Effector CD4-positive, alpha-beta T cell (primary cell): ENCODE measurements around the gene STK38L.

Experiments used
- DNase-seq: peaks from one replicate; pipeline ENCODE4 v3.0.0-alpha.2; 2020

STK38L gene

DNA sequence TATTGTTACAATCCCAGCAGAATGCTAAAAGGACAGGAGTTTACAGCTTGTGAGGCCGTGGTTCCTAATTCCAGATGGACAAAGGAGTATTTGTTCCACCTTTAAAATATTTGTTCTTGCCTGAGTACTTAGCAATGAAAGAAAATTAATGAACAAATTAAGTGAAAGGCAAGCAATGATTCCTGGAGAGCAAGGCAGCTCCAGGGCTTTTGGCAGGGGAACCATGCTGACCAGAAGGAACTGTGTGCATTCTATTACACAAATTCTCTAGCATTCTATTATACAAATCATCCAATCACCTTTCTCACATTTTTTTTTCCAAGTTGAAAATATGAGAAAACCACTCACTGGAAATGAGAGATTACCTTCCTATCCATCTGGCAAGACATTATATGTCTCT is 86.8 kb downstream of the STK38L start:
- no peak for DNase-seq

DNA sequence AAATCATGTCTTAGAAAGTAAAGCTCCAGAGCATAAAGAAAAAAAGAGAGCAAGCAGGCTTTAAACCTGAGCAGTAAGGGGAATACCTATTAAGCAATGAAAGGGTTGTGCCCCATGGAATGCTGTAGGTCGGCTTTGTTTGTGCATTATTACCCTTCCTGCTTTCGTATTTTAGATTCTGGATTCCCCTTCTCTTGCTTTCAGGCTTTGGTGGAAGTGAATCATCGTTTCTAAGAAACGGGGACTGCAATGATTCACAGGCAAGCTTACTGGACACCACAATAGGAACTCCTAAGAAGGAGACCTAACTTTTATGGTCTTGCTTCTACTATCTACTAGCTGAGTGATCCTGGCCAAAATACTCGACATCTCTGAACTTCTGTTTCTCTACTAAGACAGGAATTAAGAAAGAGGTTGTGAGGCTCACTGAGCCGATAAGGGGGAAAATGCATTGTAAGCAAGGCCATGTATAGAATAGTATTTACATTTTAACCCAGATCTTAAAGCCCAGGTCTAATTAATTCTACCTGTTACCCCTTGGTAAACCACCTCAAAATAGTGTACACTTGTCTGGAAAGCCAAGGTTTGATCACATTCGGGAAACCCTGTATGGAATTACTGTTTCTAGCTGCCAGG is 87.3 kb downstream of the STK38L start:
- no peak for DNase-seq

DNA sequence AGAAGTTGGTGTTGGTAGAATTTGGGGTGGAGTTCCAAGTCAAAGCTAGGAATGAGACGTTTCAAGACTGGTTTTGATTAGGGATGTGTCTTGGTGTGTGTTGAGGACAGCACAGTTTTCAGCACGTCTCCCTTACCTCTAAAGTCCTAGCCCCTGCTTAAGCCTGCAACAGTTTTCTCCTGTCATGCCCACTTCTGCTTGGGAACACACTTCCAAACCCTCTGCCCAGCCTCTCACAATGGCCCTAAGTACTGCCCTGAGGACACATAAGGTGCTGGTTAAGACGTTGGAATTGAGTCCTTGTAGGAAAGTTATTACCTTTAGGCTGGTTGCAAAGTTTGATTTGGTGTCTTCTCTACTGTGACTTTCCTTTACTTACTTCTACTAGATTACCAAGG is 87.8 kb downstream of the STK38L start:
- DNase-seq = no peak

DNA sequence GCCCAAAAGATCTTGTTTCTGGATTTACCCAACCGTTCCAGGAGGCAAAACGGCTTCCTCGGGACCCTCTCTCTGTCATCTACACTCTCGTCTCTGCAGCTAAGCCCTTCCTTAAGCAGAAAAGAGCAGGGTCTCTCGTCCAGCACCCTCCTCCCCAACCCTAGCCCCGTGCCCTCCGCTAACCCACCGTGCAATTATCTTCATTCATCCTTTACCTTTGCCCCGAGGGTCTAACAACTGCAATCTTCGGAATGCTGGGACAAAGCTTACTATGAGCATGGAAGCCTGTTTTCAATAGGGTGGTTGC is 88.3 kb downstream of the STK38L start:
- no peak for DNase-seq

DNA sequence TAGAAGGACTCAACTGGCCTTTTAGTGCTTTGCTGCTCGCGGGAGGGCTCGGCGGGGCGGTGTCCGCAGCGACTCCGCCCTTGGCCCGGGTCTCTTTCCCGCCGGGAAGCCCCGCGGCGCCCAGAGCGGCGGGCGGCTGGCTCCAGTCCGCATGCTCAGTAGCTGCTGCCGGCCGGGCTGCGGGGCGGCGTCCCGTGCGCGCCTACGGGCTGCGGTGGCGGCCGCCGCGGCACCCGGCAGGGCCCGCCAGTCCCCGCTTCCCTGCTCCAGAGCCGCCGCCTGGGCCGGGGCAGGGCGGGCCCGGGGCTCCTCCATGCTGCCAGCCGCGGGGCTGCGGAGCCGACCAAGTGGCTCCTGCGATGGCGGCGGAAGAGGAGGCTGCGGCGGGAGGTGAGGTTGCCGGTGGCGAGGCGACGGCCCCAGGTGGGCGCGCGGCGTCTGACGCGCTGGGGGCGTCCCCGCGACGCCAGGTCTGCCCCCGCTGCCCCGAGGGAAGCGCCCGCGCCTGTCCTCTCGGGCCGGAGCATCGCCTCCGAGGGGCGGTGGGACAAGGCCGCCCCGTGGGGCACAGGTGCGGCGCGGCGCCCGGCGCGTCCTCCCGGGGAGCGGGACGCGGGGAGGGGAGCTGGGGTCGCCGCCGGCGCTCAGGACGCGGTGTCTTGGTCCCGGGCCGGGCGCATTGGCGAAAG is 88.8 kb downstream of the STK38L start, which contains the start of gene BMAL2:
Gene BMAL2, plus strand, starts transcription at position 123 of the 689 bp plus-strand sequence. Its CDS starts 237 bp downstream, at position 360.
- DNase-seq = no peak

DNA sequence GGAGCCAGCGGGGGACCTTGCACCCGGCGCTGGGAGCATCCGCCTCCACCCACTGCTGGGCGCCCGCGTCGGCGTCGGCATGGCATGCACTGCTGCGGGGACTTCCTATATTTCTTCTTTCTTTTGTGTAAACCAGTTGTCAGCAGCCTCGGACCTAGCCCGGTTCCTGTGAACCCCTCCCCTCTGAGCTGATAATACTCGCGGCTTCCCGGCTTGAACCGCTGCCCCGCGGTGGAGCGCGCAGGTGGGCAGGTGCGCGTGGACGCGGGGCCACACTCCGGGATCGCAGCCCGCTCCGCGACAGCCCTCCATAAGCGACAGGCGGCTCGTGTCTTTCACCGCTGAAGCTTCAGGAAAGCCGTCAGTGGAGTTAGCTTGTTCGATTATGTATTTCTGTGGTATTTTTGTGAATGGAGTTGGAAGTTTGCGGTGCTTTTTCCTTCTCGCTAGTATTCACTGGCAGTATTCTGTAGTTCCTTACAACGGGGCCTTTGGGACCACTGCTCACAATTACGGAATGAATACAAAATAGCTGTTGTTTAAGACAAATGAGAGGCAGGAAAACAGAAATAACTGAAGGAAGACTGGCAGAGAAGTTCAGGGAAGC is 89.4 kb downstream of the STK38L start:
- no peak for DNase-seq

DNA sequence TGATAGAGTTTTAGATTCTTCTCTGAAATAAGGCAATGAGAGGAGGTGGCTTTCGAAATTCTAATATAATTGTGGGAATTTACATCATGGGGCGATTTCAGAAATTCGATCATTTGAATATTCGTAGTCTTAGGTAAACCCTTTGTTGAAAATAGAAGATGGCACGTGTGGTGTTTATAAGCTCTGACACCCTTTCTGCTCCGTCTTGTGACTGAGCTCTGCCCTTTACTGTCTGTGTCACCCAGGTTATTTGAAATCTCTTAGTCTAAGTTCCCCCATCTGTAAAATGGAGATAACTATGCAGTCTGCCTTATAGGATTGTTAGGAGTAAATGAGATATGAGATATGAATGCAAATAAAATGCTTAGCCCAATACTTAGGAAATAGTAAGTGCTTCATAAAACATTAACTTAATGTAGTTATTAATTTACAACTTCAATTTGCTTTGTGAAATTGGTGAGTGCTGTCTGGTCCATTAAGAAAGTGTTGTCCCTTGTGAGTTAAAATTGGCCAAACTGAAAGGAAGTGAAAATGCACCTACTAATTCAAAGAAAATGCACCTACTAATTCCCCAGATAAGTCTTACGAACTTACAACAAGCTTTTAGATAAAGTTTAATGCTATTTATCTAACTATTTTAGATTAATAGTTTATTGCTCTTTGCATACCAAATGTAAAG is 90.1 kb downstream of the STK38L start:
- DNase-seq = no peak

DNA sequence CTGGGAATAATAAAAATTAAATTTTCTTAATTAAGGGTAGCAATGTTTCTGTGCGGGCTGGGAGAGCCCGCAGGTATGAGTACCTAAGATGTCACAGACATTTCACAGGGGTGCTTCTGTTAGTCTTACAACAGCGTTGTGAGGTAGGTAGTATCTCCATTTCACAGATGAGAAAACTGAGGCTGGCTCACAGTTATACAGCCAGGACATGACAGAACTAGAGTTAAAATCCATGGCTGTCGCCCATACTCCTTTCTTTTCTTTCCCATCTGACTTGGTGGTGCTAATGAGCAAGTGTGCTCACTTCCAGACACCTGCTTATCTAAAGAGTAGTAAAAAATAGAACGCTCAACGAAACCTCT is 90.6 kb downstream of the STK38L start:
- no peak for DNase-seq

DNA sequence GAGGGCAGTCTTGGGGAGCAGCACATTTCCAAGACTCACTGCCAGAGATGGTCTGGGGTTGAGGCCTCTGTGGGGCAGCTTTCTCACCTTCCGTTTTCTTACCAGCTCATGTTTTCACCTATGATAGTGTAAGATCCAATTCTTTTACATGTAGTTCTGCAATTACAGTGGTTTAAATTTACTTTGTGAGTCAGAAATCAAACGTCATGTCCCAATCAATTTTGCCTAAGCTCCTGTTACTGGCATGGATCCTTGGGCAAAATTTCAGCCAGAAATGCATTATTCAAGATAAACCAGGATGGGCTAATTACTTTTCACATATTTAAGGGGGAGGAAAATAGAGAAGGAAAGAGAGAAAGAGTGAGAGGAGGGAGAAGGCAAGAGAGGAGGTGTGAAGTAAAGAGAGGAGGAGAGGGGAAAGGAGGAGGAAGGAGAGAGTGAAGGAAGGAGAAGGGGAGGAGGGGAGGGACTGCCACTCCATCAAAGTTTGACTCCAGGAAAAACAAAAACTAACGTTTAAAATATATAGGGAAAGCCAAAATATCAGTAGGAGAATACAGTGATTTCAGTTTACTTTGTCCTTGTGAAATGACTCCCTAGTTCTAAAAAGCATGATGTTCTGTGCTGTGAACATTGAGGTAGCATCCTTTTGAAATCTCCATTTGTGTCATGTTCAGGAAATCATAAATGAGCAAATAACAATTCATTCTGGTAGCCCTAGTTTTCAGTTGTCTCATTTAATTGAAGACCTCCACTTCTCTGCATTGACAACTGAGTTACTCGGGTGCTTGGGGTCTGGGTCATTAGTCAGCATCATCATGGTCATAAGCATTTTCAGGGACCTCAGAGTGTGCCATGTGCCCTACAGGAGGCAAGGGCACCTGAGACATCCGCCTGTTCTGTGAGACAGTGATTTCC is 91.5 kb downstream of the STK38L start:
- no peak for DNase-seq

DNA sequence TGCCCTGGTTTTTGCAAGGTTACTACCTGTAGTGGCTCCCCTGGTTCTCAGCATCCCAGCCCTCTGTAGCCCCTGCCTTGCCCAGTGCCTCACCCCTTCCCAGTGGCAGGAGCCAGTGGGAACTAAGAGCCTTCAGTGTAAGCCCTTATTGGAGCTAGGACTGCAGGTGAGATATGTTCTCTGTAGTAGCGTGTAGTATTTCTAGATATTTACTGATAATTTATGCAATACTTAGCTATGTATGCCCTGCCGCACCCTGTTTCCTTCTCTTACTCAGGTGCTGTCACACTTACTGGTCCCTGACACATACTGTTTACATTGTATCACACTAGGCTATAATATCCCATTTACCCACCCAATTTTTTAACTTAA is 92.2 kb downstream of the STK38L start:
- no peak for DNase-seq

DNA sequence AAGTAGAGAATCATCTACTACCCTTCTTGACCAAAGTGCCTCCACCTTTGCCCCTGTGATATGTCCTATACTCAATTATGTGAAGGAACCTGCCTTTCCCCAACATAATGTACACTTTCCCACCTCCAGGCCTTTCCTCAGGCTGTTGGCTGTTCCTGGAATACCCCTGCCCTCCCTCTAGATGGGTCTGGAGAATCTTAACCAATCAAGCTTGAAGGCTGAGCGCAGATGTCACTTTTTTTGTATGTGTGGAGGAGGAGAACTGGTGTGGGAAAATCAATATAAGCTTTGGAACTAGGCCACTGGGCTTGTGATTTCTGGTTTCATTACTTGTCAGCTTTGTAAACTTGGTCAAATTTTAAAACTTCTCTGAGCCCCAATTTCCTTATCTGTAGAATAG is 93.3 kb downstream of the STK38L start:
- no peak for DNase-seq

DNA sequence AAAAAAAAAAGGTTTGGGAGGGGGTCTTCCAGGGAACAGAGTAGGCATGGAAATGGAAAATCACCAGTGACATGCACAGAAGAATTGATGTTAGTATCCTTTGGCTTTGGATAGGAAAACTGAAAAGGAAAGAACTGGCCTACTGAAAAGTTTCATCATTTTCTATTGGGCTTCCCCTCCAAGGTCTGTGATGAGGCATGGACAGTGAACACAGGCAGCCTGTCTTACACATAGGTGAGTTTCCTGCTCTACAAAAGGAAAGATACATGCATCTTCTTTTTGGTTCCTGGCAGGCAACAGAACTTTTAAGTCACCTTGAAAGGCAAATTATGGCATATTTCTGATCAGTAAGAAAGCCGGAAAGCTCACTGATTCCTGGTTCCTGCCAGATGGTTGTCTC is 94.4 kb downstream of the STK38L start:
- DNase-seq = no peak

DNA sequence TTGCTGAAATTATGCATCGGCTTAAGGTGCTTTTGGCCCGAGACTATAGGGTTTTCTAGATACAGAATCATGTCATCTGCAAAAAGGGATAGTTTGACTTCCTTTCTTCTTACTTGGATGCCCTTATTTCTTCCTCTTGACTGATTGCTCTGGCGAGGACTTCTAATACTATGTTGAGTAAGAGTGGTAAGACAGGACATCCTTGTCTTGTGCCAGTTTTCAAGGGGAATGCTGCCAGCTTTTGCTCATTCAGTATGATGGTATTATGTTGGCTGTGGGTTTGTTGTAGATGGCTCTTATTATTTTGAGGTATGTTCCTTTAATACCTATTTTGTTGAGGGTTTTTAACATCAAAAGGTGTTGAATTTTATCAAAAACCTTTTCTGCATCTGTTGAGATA is 96.9 kb downstream of the STK38L start:
- DNase-seq = no peak

DNA sequence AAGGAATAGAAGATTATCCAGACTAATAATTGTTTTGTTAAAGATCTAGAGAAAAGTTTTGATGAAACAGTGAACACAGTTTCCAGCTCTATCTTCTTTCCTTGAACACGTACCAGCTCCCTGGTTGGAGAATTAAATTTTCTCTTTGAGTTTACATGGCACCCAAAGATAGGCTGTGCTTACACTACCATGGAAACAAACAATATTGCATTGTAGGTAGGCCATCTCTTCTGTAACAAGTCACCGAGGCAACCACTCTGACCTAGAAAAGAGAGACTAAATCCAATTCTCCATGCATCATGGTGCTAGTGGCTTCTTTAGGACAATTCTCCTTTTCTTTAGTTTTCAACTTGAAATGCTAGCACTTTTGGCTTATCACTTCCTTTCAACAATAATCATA is 98.5 kb downstream of the STK38L start:
- DNase-seq = no peak

DNA sequence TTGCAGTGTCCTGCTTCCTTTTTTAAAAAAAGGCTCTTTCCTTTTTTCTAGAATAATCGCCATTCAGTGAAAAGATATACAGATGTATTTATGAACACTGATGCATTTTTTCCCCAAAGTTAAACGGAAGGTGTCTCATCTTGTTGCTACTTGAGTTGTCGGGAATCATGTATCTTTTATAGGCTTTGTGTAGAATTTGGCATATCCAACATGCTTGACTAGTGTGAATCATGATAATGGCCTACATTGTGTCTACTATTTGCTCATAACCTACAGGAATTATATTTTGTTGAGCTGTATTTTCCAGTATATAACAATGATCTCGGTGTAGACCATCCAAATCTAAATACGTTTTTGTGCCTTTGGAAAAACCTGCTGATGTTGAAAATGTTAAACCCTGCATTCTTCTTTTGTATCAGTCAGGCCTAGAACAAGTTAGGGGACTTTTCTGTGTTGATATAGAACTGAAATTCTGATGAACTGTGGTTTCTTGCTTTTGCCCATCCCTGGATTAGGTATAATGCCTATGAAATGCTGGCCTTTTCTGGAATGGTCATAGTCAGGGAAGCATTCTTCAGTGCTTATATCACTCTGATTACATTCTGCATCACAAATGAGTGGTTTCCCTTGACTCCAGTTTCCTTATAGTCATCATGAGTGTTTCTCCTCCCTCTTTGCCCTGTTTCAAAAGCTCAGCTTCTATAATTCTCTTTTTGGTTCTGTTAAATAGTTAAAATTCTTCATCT is 99.3 kb downstream of the STK38L start:
- no peak for DNase-seq

DNA sequence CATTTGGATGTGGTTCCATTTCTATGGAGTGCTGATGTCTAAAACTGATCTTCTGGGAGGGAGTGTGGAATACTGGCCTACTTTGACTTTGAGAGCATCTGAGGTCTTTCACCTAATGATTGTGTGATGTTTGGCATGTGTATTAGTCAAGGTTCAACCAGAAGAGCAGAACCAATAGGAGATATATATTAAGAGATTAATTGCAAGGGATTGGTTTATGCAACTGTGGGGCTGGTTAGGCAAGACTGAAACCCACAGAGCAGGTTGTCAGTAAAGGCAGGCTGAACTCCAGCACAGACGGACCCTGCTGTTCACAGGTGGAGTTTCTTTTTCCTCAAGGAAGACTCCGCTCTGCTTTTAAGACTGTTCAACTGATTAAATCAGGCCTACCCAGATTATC is 100.2 kb downstream of the STK38L start:
- DNase-seq = no peak

DNA sequence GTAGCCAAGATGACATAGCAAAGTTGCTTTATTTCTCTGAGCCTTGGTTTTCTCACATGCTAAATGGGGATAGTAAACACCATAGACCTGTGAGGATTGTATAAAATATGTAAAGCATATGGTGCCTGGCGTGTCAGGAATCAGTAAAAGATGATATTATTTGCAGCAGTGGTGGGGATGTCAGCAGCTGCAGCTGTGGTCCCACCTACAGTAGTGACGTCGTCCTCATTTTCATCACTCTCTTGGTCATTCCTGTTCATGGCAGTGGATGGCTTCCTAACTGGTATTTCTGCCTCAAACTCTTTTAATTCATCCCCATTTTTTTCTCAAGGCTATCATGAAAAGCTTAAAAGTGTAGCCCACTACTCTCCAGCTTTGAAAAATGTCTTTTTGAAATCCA is 100.7 kb downstream of the STK38L start:
- no peak for DNase-seq

DNA sequence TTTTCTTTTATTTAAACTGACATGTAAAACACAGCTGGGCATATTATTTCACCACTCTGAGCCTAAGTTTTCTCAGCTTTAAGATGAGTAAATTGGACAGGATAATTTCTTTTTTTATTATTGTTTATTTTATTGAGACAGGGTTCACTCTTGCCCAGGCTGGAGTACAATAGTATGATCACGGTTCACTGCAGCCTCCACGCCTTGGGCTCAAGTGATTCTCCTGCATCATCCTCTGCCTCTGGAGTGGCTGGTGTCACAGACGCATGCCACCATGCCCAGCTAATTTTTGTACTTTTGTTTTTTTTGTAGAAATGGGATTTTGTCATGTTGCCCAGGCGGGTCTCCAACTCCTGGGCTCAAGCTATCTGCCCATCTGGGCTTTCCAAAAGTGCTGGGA is 101.3 kb downstream of the STK38L start:
- no peak for DNase-seq

DNA sequence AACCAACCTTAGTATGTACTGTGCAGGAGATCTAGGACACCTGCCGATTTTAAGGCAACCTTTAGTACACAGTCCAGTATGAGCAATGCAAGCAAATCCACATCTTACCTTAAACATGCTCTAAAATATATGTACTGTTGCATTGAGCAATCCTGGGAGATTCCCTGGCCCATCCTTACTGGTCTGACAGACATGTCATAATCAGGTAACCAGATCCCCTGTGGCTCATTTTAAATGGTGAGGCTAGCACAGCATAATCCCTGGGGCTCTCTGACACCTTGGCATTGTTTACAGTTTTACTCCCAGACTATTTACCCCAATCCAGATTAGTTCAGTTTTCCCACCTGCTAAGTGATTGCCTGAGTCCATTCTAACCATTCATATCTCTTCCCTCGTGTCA is 103.7 kb downstream of the STK38L start:
- no peak for DNase-seq

DNA sequence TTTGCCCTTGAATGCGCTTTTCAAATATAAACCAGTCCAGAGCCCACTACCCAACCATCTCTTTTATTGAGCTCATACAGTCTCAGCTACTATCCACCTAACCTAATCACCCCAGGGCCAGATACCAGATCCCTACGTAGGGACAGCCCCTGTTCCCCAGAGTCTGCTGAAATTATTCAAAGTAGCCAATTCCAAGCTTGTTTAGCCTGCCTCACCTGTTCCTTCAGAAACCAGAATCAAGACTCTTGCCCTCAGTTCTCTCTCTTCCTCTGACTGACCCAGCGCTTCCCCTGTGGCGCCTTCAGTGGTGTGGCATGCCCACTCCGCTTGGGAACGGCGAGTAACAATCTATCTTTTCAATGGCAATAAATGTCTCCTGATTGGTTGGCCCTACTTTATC is 107.4 kb downstream of the STK38L start:
- DNase-seq = no peak

DNA sequence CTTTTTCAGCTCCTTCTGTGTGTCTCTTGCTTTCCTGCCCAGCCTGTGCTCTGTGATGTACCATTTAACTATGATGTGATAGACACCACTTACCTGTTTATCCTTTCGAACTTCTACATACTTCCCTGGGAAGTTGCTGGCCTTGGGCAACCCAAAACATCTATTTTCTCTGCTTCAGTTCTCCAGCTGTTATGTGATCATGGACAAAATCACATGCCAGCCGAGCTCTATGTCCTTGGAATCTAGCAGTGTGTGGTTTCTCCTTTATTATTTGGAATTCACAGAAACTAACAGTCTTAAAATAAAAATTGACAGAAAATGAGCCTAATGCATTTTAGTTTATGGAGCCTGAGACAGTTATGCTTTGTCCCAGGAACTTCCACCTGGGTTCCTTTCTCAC is 111.4 kb downstream of the STK38L start:
- DNase-seq = no peak

DNA sequence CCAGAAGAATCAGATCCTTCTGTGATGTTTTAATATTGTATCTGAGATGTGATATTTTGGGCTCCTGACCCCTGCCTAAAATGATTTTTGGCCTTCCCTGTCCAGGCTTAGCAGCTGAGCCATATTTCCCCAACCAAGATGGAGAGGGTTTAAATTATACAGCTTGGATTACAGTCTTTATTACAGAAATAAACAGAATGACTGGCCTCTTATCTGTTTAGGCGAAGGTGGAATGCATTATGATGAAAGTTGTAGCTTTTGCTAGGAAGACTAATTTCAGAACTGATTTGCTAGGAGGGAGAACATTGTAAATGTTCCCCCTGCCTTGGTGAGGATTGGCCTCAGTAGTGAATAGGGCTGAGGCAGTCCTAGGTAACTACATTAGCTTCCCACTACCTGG is 111.9 kb downstream of the STK38L start:
- DNase-seq = no peak
